ENCODE measurements around the gene AFAP1L1.

DNA sequence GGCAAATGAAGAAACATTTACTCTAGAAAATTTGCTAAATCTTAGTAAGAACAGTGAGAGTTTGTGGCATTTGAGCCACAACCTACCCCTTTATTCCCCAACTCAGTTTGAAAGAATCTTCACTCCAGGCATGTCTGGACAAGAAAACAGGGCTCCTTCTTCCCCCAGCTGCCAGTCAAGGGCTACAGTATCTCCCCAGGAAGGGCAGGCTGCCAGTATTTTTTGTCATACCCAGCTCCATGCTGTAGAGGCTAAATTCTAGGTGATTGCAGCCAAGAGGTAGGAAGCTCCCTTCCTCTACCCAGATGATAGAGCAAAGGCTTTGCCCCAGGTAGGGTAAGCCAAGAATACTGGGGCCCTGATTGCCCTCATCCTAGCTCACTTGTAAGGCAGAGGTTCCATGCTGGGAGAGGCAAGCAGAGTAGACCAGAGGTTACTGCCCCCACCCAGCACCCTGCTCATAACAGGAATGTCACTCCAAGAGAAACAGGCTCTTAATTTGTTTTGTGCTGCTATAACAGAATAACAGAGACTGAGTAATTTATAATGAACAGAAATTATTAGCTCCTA lies 53.6 kb downstream of the AFAP1L1 start:
- no peak for TF ChIP-seq ZEB2 (tag by site-specific recombination; IDR thresholded peaks at IDR 0.05)
- TF ChIP-seq ZNF488 (tag by site-specific recombination; IDR thresholded peaks at IDR 0.05), result no peak
- TF ChIP-seq, protein P1, sequence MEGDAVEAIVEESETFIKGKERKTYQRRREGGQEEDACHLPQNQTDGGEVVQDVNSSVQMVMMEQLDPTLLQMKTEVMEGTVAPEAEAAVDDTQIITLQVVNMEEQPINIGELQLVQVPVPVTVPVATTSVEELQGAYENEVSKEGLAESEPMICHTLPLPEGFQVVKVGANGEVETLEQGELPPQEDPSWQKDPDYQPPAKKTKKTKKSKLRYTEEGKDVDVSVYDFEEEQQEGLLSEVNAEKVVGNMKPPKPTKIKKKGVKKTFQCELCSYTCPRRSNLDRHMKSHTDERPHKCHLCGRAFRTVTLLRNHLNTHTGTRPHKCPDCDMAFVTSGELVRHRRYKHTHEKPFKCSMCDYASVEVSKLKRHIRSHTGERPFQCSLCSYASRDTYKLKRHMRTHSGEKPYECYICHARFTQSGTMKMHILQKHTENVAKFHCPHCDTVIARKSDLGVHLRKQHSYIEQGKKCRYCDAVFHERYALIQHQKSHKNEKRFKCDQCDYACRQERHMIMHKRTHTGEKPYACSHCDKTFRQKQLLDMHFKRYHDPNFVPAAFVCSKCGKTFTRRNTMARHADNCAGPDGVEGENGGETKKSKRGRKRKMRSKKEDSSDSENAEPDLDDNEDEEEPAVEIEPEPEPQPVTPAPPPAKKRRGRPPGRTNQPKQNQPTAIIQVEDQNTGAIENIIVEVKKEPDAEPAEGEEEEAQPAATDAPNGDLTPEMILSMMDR (tag by site-specific recombination; IDR thresholded peaks at IDR 0.05), result no peak
- TF ChIP-seq, protein P2, sequence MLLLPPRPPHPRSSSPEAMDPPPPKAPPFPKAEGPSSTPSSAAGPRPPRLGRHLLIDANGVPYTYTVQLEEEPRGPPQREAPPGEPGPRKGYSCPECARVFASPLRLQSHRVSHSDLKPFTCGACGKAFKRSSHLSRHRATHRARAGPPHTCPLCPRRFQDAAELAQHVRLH (tag by site-specific recombination; IDR thresholded peaks at IDR 0.05), result no peak
- TF ChIP-seq ZNF274 (IDR thresholded peaks at IDR 0.05; ENCODE audit: low read length), result no peak
- TF ChIP-seq ZNF274 (tag by site-specific recombination; IDR thresholded peaks at IDR 0.05; ENCODE audit: borderline replicate concordance), result no peak
- no peak for TF ChIP-seq ZBTB7A (tag by site-specific recombination; IDR thresholded peaks at IDR 0.05; ENCODE audit: low read depth)
- TF ChIP-seq RBAK (tag by site-specific recombination; IDR thresholded peaks at IDR 0.05), result no peak
- no peak for TF ChIP-seq ZNF23 (tag by site-specific recombination; IDR thresholded peaks at IDR 0.05; ENCODE audit: borderline replicate concordance)
- no peak for TF ChIP-seq ZNF660 (tag by site-specific recombination; IDR thresholded peaks at IDR 0.05)
- TF ChIP-seq ZNF341 (tag by site-specific recombination; IDR thresholded peaks at IDR 0.05; ENCODE audit: low read depth), result no peak
- TF ChIP-seq ZBTB1 (tag by site-specific recombination; IDR thresholded peaks at IDR 0.05), result no peak
- no peak for TF ChIP-seq YY1 (tag by site-specific recombination; IDR thresholded peaks at IDR 0.05)

All from HEK293 (cell line).